NCI-H345 (cell line): ENCODE results near the gene RIMBP3C.
"Not testable (repeated sequence)": the region's sequence is repeated elsewhere in the genome, so short reads cannot be mapped to it uniquely, and the experiment has no call there.

Experiments
- DNase-seq: peaks from one replicate; lab custom pipeline; 2025; lab: John Stamatoyannopoulos, UW

The RIMBP3C gene

GRCh38 chr22:21551361-21551760, at the start of gene RIMBP3C:
Gene RIMBP3C (minus strand): TSS chr22:21551461. CDS start chr22:21550976, 485 bp downstream.
- DNase-seq, result not testable (repeated sequence)

DNA sequence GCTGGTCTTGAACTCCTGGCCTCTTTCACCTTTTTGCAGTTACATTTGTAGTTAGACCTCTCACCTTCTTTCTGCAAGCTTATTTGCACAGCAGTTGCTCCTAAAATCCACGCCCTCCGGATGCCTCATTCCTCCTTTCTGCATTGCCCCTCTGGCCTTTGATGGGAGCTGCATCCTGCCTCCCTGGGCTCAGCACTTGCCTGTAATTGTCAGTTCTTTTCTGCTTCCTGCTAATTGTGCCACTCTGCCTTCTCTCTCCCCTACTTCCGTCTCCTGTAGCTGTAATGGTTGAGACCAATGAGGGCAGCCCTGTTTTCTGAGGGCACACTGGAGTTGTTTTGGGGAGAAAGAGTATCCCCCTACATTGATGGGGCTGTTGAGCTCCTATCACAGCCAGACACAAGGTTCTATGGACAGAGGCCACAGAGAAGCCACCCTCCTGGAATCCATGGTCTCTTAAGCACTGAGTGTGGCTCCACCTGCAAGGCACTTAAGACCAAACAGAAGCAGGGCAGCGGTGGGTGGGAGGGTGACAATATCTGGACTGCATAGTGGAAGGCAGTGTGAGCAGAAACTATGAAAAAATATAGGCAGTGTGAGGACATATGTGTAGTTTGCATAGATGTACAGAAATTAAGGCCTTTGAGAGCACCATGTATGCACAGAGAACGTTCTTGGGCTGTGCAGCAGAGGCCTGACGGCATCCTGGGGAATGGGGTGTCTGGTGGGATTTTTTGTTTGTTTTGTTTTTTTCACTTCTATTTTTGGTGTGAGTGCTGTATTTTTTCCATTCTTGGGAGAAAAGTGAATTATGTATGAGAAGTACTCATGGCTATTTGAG, 48.0 kb upstream of the RIMBP3C start:
- DNase-seq, result no peak

GRCh38 chr22:21598302-21598701, 47.0 kb upstream of the RIMBP3C start:
- DNase-seq, result no peak

- not testable (repeated sequence) for DNase-seq
These were observed 45.3 kb upstream of the RIMBP3C start for GRCh38 chr22:21596356-21597135.

- no peak for DNase-seq
These were observed 43.7 kb upstream of the RIMBP3C start for GRCh38 chr22:21594865-21595452.

DNA sequence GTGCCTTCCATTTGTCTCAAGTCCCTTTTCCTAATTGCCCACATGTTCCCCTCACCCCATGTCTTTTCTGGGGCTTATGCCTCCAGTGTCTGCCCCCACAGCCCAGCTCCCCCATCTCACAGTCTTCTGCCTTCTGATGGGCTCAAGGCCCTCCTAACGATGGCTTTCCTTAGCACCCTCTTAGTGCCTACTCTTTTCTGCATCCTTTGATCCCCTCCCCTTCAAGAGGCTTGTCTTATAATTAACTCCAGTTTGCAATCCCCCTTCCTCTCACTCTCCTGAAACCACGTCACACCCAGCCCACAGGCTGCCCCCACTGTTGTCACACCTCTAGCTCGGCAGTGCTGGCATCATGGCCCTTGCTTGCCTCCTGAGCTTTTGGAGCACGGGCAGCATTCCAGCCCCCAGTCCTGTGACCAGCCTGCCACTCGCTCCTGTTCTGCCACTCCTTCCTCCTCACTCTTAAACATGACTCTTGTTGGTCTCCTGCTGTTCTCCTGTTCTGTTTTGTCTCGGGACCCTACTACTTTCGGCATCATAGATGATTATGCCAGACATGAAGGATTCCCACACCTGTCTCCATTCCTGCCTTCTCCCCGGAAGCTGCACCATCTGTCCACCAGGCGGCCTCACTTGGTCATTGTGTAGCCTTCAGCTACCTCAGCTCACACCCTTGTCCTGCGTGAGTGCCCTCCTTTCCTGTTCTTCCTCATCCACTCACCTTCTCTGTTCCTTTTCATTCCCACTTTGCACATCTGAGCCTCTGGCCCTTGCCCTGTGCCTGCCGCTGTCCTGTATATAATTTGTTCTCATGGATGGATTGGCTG, 42.4 kb upstream of the RIMBP3C start:
- DNase-seq, result no peak

- DNase-seq, result no peak
These were observed 41.2 kb upstream of the RIMBP3C start for GRCh38 chr22:21592422-21592821.

GRCh38 chr22:21591695-21592094, 40.4 kb upstream of the RIMBP3C start:
- DNase-seq, result no peak

DNA sequence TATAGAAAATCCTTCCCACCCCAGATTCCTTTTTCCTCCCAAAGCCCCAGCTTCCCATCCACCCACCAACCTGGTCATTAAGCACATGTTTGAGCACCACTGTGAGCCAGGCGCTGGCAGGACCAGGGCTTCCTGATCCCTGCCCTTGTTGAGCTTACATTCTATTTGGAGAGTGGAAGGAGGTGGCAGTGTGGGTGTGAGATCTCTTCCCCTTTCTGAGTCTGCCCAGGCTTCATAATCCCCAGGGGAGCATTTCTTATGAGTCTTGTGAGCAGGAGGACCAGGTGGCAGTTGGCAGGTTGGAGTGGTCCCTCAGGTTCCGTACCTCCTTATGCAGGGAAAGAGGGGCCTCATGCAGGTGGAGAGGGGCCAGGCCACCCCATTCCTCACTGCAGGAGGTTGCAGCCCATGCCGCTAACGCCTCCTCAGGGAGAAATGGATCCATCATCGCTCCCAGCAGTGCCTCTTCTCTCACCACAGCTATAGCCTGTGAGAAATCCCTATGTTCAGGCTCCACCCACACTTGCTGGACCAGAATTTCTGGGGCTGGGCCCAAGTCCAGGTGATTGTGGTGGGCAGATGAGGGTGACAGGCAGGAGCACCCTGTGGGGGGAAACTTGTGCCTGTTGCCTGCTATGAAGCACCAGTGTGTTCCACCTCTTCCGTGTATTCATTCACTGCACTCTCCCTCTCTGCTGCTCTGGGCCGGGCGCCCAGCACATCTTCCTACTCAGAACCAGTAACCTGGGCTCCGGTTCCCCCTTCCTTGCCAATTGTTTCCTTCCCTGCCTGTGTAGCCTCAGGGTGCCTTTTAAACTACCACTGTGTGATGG, 39.8 kb upstream of the RIMBP3C start:
- DNase-seq, result no peak

GRCh38 chr22:21589396-21589795, 38.1 kb upstream of the RIMBP3C start:
- DNase-seq, result no peak

DNA sequence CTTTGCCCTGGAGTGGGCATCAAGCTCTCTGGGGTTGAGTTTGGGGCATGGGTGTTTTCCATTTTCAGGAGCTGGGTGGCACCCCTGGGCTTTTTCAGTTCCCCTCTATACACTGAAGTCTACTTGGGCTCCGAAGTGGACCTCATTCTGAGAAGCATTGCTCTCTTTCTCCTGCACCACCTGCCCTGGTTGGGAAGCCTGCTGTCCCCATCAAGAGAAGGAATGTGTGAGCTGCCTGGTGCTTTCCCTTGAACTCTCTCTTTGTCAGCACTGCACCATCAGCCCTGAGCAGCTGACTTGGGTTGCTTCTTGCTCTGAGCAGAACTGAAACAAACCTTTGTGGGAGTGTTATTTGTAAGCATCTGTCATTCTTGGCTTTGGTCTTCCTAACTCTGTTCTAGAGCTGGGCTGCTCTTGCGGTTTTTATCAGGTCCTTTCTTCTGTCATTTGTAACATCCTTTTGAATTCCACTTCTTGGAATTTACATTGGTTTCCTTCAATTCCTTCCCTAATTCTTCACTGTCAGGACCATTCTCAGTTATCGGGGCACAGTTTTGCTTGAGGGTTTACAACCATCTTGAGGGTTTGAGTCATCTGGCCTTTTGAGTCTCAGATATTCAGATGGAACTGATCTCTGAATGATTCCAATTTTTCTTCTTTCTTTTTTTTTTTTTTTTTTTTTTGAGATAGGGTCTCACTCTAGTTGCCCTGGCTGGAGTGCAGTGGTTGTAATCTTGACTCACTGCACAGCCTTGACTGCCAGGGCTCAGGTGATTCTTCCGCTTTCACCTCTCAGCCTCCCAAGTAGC, 36.7 kb upstream of the RIMBP3C start:
- DNase-seq, result no peak

- no peak for DNase-seq
These were observed 34.1 kb upstream of the RIMBP3C start for GRCh38 chr22:21585389-21585788.

DNA sequence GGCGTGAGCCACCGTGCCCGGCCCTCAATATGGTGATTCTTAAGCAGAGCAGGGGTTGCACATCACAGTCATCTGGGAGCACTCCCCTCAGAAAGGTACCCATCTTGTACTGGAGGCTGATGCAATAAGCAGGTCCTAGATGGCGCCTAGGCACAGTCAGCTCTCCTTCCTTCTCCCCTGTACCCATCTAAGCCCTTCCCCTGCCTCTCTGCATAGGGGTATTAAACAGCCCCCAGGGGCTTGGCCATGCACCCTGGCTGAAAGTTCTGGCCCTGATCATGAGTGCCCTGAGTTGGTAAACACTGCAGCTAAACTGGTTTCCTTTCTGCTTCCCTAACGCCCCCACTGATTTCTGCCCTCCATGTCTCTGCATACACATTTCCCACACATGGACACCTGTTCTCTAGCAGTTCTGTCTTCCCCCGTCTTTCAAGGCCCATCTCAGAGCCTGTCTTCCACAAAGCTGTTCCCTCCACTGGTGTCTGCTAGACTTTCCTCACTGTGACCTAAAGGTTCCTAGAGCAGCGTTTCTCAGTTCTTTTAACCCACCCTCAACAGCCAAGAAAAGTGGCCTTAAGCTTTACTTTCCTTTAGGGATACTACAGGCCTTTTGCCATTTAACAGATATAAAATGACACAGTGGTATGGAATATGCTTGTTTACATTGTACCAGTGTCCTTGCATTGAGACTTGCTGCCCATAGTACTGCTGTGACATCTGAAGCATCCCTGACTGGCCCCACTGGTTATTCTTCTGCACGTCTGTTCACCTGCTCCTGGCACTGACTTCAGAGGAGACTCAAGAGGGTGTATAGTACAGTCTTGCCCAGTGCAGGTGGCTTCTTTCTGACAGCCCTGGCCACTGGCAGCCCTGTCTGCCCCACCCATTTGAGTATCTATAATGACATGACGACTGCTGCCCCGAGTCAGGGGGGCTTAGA, 31.8 kb upstream of the RIMBP3C start:
- no peak for DNase-seq

GRCh38 chr22:21581009-21581713, 29.9 kb upstream of the RIMBP3C start:
- DNase-seq, result not testable (repeated sequence)

GRCh38 chr22:21580623-21581007, 29.4 kb upstream of the RIMBP3C start:
- DNase-seq, result not testable (repeated sequence)

DNA sequence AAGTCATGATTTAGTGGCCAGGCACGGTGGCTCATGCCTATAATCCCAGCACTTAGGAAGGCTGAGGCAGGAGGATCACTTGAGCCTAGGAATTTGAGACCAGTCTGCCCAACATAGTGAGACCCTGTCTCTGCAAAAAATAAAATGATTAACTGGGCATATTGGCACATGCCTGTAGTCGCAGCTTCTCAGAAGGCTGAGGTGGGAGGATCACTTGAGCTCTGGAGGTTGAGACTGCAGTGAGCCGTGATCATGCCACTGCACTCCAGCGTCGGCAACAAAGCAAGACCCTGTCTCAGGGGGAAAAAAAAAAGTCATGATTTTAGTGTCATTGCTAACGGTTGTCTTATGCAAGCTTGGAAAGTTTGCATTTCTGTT, 28.2 kb upstream of the RIMBP3C start:
- no peak for DNase-seq

DNA sequence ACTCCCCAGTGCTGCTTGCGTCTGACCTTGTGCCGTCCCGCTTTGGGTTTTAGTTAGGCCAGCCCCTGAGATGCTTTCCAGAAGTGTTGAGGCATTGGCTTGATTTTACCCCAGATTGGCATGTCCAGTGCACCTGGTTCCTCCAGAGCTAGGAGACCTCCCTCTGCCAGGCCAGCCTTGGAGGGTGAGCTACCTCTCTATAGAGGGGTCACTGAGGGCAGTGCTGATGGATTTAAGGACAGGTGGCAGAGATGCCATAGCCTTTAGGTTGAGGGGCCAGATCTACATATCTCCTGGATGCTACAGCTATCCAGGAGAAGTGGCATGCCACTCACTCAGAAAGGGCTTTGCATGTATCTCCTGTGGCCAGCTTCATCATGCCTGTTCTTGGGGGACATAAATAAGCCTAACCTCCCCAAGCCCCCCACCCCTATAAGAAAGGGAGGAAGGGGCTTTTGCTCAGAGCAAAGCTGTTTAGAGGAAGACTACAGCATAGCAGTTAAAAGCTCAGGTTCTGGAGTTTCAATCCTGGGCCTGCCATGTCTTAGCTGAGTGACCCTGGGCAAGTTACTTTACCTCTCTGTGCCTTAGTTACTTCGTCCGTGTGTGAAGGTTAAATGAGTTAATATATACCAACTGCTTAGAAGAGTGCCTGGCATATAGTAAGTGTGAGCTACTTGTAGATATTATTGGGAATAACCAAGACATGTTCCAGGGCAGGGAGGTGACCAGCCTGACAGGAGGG, 22.7 kb upstream of the RIMBP3C start:
- DNase-seq, result no peak

DNA sequence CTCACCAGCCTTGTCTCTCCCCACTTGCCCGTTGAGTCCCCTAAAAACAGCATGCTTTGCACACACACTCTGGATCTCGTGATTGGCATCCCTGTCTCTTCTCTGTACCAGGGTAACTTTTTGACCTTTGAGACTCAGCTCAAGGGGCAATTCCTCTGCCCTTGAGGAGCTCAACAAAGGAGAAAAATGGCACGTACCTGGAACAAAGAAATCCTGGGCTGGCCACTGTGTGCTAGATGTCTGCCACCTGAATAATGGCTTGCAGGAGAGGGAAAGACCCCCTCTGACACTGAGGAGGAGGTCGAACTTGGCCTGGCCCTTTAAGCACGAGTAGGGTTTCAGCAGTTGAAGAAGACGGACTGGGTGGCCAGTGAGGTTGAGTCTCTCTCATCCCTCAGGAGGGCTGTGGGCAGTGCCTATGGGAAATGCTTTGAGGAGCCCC, 22.1 kb upstream of the RIMBP3C start:
- DNase-seq, result no peak
